GM21786 (cell line): ENCODE data around the gene LYL1.

Source experiments
- ATAC-seq: cut with Tn5 transposase; IDR thresholded peaks from one replicate; pipeline ENCODE4 v1.9.1; 2021; ENCODE audit not compliant: unreplicated experiment

LYL1 gene

GRCh38 chr19:13060233-13060963, 42.3 kb downstream of the LYL1 start:
- ATAC-seq = no peak

GRCh38 chr19:13058951-13059660, 43.6 kb downstream of the LYL1 start:
- ATAC-seq = no peak

- ATAC-seq = no peak
Measured at GRCh38 chr19:13057744-13058143, 44.9 kb downstream of the LYL1 start.

- no peak for ATAC-seq
Measured at GRCh38 chr19:13057147-13057572, 45.5 kb downstream of the LYL1 start.

- no peak for ATAC-seq
Measured at GRCh38 chr19:13056052-13056660, 46.5 kb downstream of the LYL1 start.

GRCh38 chr19:13055213-13056051, 47.2 kb downstream of the LYL1 start:
- ATAC-seq = no peak

- ATAC-seq = no peak
Measured at GRCh38 chr19:13054626-13055212, 47.9 kb downstream of the LYL1 start.

GRCh38 chr19:13053761-13054625, 48.7 kb downstream of the LYL1 start:
- no peak for ATAC-seq

- ATAC-seq = no peak
Measured at GRCh38 chr19:13053238-13053637, 49.4 kb downstream of the LYL1 start.

GRCh38 chr19:13052447-13053175, 50.0 kb downstream of the LYL1 start:
- no peak for ATAC-seq

- no peak for ATAC-seq
Measured at GRCh38 chr19:13051557-13052165, 51.0 kb downstream of the LYL1 start.

GRCh38 chr19:13050274-13050673, 52.4 kb downstream of the LYL1 start:
- ATAC-seq = no peak
